Measurements from ENCODE around the gene MAN1B1.

DNA sequence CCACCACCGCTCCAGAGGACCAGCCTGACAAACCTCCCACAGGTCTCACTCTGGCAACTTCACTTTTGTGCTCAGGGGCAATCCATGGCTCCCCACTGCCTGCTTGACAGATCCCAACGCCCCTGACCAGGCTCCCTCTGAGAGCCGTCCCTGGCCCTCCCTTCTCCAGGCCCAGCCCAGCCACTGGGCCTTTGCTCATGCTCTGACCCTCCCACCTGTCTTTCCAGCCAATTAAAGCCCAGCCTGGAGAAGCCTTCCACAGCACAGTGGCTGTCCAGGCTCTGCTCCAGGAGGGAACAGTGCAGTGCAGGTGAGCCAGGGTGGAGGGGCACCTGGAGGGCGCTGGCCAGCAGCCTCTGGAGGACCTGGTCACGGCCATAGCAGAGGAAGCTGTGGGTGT is 36.2 kb upstream of the MAN1B1 start:
- TF ChIP-seq POLR2A (IDR thresholded peaks at IDR 0.05; ENCODE audit: low read depth, low read length) (no peak), TAF1 (IDR thresholded peaks at IDR 0.05; ENCODE audit: low read depth, low read length) (no peak), POLR2AphosphoS5 (IDR thresholded peaks at IDR 0.05; ENCODE audit: low read depth, low read length) (no peak), SPI1 (IDR thresholded peaks at IDR 0.05; ENCODE audit: low read depth, low read length) (no peak), PAX5 (IDR thresholded peaks at IDR 0.05; ENCODE audit: insufficient read depth, low read length, severe bottlenecking) (no peak)

Measured in GM12891 (cell line).